Astrocyte of the cerebellum (primary cell): ENCODE results near the gene VWA8.

Experiments used
- DNase-seq: peaks from one replicate; pipeline ENCODE4 v3.0.0-alpha.2; 2011; ENCODE audit warnings: low read depth
- H3K4me3 ChIP-seq: 2 replicates; pipeline ENCODE4 v1.5.1; 2011; ENCODE audit warnings: mild to moderate bottlenecking, low read depth, low read length, moderate library complexity
- in situ Hi-C: cut with HindIII; loops from 2 replicates; pipeline ENCODE4 v1.10.0; 2017; ENCODE audit warnings: low sequenced_read_pairs
- TF ChIP-seq, protein P1 (sequence below): IDR thresholded peaks from 2 replicates; pipeline ENCODE4 v1.5.1; 2012; ENCODE audit warnings: low read length, low read depth, moderate library complexity, mild to moderate bottlenecking; ENCODE audit errors: missing control alignments

VWA8 gene

DNA sequence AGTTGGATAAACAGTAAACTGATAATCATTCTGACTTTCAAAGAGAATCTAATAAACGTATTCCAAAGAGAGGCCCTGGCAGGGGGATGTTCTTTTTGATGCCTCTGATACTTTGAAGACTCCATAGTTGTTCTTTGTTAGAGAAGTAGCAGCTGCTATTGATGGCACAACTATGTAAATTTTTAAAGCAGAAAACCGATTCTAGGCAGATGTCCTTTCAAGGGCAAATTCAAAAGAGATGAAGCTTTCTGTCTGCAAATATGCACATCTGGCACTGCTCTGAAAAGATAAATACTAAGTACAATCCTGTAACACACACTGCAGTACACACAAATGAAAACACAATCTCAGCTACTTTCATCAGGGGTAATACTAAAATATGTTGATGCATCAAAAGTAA, 250.1 kb downstream of the VWA8 start:
- in situ Hi-C loops: no loop called here
- DNase-seq: no peak
- no peak overlapping the region for H3K4me3 ChIP-seq
- TF ChIP-seq, protein P1, sequence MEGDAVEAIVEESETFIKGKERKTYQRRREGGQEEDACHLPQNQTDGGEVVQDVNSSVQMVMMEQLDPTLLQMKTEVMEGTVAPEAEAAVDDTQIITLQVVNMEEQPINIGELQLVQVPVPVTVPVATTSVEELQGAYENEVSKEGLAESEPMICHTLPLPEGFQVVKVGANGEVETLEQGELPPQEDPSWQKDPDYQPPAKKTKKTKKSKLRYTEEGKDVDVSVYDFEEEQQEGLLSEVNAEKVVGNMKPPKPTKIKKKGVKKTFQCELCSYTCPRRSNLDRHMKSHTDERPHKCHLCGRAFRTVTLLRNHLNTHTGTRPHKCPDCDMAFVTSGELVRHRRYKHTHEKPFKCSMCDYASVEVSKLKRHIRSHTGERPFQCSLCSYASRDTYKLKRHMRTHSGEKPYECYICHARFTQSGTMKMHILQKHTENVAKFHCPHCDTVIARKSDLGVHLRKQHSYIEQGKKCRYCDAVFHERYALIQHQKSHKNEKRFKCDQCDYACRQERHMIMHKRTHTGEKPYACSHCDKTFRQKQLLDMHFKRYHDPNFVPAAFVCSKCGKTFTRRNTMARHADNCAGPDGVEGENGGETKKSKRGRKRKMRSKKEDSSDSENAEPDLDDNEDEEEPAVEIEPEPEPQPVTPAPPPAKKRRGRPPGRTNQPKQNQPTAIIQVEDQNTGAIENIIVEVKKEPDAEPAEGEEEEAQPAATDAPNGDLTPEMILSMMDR: no peak

DNA sequence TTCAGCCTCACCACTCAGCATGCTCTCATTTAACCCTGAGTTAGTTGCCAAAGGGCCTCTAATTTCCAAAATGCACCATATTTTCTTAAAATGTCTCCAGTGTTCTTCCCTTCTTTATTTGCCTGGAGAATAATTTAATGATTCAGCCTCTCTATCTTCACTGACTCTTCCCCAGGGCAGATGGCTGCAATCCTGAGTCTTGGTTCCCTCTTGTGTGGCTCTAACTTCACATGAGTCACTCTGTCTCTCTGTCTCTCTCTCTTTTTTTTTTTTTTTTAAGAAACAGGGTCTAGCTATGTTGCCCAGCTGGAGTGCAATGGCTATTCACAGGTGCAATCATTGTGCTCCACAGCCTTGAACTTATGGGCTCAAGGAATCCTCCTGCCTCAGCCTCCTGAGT, 251.4 kb downstream of the VWA8 start:
- DNase-seq: no peak
- TF ChIP-seq, protein P1: no peak
- in situ Hi-C loops: no loop called here
- H3K4me3 ChIP-seq: no peak overlapping the region

DNA sequence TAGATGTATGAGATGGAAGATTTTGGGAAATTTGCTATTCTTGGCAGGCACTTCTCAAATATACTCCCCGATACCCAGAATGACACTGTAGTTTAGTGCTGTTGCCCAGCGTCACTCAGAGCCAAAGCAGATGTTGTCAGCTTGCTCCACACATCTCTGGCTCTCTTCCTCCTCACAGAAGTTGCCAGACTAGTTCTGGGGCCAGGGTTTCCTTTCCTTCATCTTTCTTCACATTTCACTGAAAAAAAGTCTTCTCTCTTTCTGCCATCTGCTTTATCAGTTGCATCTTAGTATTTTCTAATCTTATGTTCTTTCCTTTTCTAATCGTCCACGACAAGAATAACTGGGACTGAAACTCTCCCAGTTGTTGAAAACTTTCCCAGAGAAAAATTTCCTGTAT, 252.2 kb downstream of the VWA8 start:
- TF ChIP-seq, protein P1: no peak
- no peak for DNase-seq
- H3K4me3 ChIP-seq: no peak overlapping the region
- in situ Hi-C loops: no loop called here

DNA sequence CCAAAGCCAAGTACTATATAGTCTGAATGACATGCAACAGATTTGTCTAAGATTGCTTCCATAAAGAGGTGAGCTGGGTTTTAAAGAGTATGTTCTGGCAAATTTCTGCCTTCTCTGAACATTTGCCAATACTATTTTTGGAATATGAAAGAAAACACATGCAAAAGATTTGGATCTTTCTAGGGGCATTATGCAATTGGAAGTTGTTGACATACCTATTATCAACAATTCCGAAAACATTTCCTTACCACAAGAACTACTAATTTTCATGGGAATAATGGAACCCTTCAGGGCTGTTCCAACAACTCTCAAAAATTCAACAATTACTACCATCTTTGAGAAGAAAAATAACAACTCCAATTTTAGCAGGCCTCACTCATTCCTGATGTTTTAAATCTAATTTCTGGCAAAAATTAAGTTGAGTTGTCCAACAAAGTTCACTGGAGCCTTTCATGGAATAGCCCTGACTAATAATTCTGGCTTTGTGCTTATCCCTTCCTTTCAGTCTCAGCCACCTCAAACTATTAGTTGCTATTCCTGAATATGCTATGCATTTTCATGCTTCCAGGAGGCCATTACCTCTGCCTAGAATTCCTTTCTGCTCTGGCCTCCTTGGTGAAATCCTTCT, 253.6 kb downstream of the VWA8 start:
- no peak overlapping the region for H3K4me3 ChIP-seq
- TF ChIP-seq, protein P1: no peak
- no peak for DNase-seq
- in situ Hi-C loops: no loop called here

DNA sequence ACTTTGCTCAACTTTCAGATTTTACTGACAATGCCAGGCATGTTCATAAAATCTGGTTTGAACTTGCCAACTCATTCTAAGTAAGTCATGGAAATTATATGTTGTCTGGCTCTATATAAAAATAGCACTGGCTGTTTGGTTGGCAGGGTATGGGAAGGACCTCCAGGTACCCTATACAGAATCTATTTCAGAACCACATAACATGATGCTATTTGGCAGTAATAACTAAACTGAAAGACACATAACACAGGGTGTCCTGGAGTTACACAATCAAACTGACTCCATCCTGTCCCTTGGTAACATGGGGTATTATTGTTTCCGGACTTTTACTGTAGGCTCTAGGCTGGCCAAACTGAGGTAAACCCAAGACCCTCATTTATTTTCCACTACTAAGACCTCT, 254.8 kb downstream of the VWA8 start:
- in situ Hi-C loops: no loop called here
- no peak for DNase-seq
- H3K4me3 ChIP-seq: no peak overlapping the region
- TF ChIP-seq, protein P1: no peak

DNA sequence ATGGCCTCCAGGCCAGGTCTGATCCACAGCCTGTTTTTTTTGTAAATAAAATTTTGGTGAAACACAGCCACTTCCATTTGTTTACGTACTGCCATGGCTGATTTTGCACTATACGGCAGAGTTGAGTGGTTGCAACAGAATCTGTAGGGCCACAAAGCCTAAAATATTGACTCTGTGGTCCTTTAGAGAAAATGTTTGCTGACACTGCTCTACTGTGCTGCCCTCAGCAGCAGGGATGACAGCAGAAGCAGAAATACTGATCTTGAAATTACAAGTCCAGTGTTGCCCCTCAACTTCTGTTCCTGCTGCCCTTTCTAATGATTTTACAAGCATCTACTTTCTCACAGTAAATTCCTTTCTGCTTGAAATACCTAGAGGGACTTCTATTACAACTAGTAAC, 258.4 kb downstream of the VWA8 start:
- in situ Hi-C loops: no loop called here
- TF ChIP-seq, protein P1: no peak
- no peak for DNase-seq
- H3K4me3 ChIP-seq: no peak overlapping the region
